ENCODE measurements around the gene SIM2. TPM values are rescaled to one million over a fixed set of nuclear protein-coding genes. Genes with fewer than 3 reads are reported as not detected.

SIM2 gene
- total RNA-seq, 2 experiments from 2014 or later, result not detected

- intact Hi-C loops (cut with micrococcal nuclease; ENCODE audit: unreplicated experiment), result no loop called here
Observed at GRCh38 chr21:36693489-36694030, 5.4 kb upstream of the SIM2 start.

GRCh38 chr21:36694031-36694515 is 4.8 kb upstream of the SIM2 start:
- intact Hi-C loops (cut with micrococcal nuclease; ENCODE audit: unreplicated experiment), result no loop called here
- H4K20me1 ChIP-seq (ENCODE audit: insufficient read depth, low read length), result no peaks in the 10 kb centered on the region
- no peak overlapping the region for H3K27ac ChIP-seq (ENCODE audit: low read depth, low read length, poor library complexity, severe bottlenecking)
- no peaks in the 10 kb centered on the region for H3K9me2 ChIP-seq (ENCODE audit: insufficient read depth, low read length)
- no peaks in the 10 kb centered on the region for H3K9me3 ChIP-seq (ENCODE audit: low read length)
- ChIA-PET POLR2A (no interaction called here), CTCF (ENCODE audit: unreplicated experiment) (no interaction called here)
- H3K4me1 ChIP-seq (ENCODE audit: insufficient read depth, low read length, poor library complexity, severe bottlenecking), result no peaks in the 10 kb centered on the region
- no peaks in the 10 kb centered on the region for H3K36me3 ChIP-seq (ENCODE audit: insufficient read depth, low read length)
- H2AFZ ChIP-seq (ENCODE audit: low read length), result no peak overlapping the region
- no peaks in the 10 kb centered on the region for H3K79me2 ChIP-seq (ENCODE audit: insufficient read depth, low read depth, low read length)
- no peak overlapping the region for H3K4me2 ChIP-seq (ENCODE audit: low read length)
- DNase-seq (ENCODE audit: low spot score), result no peak
- no TSS peak for BruUV-seq (replicated peaks)
- no peak overlapping the region for H3K4me3 ChIP-seq (ENCODE audit: low read depth, low read length, poor library complexity, severe bottlenecking)
- TF ChIP-seq EZH2phosphoT487 (IDR thresholded peaks at IDR 0.05; ENCODE audit: borderline replicate concordance, low read depth, low read length) (no peak), CTCF (conservative IDR thresholded peaks at IDR 0.05; ENCODE audit: low read length) (no peak)

More at GRCh38 chr21:36693489-36694030, 5.4 kb upstream of the SIM2 start:
- no peaks in the 10 kb centered on the region for H4K20me1 ChIP-seq (ENCODE audit: insufficient read depth, low read length)
- no peaks in the 10 kb centered on the region for H3K9me3 ChIP-seq (ENCODE audit: low read length)
- no peak for TF ChIP-seq CTCF (conservative IDR thresholded peaks at IDR 0.05; ENCODE audit: low read length)
- TF ChIP-seq EZH2phosphoT487 (IDR thresholded peaks at IDR 0.05; ENCODE audit: borderline replicate concordance, low read depth, low read length), result no peak
- no TSS peak for BruUV-seq (replicated peaks)
- no peak overlapping the region for H2AFZ ChIP-seq (ENCODE audit: low read length)
- no peak overlapping the region for H3K4me3 ChIP-seq (ENCODE audit: low read depth, low read length, poor library complexity, severe bottlenecking)
- ChIA-PET CTCF (ENCODE audit: unreplicated experiment) (no interaction called here), POLR2A (no interaction called here)
- H3K4me2 ChIP-seq (ENCODE audit: low read length), result no peak overlapping the region
- H3K27ac ChIP-seq (ENCODE audit: low read depth, low read length, poor library complexity, severe bottlenecking), result no peak overlapping the region
- DNase-seq (ENCODE audit: low spot score), result no peak
- H3K4me1 ChIP-seq (ENCODE audit: insufficient read depth, low read length, poor library complexity, severe bottlenecking), result no peaks in the 10 kb centered on the region
- no peaks in the 10 kb centered on the region for H3K36me3 ChIP-seq (ENCODE audit: insufficient read depth, low read length)
- no peaks in the 10 kb centered on the region for H3K9me2 ChIP-seq (ENCODE audit: insufficient read depth, low read length)
- H3K79me2 ChIP-seq (ENCODE audit: insufficient read depth, low read depth, low read length), result no peaks in the 10 kb centered on the region

GRCh38 chr21:36694593-36695282 is 4.2 kb upstream of the SIM2 start:
- Histone ChIP-seq H3K79me2 (ENCODE audit: insufficient read depth, low read depth, low read length) (no peaks in the 10 kb centered on the region), H3K4me2 (ENCODE audit: low read length) (no peak overlapping the region), H3K27ac (ENCODE audit: low read depth, low read length, poor library complexity, severe bottlenecking) (no peak overlapping the region), H2AFZ (ENCODE audit: low read length) (no peak overlapping the region), H3K4me3 (ENCODE audit: low read depth, low read length, poor library complexity, severe bottlenecking) (no peak overlapping the region), H3K36me3 (ENCODE audit: insufficient read depth, low read length) (no peaks in the 10 kb centered on the region), H3K9me2 (ENCODE audit: insufficient read depth, low read length) (no peaks in the 10 kb centered on the region), H3K9me3 (ENCODE audit: low read length) (no peaks in the 10 kb centered on the region), H4K20me1 (ENCODE audit: insufficient read depth, low read length) (no peaks in the 10 kb centered on the region), H3K4me1 (ENCODE audit: insufficient read depth, low read length, poor library complexity, severe bottlenecking) (no peaks in the 10 kb centered on the region)
- ChIA-PET CTCF (ENCODE audit: unreplicated experiment) (no interaction called here), POLR2A (no interaction called here)
- no peak for DNase-seq (ENCODE audit: low spot score)
- intact Hi-C loops (cut with micrococcal nuclease; ENCODE audit: unreplicated experiment), result no loop called here
- TF ChIP-seq CTCF (conservative IDR thresholded peaks at IDR 0.05; ENCODE audit: low read length) (no peak), EZH2phosphoT487 (IDR thresholded peaks at IDR 0.05; ENCODE audit: borderline replicate concordance, low read depth, low read length) (no peak)
- BruUV-seq (replicated peaks), result no TSS peak

Measured in OCI-LY7 (cell line).